GM18873 (cell line): Measurements from ENCODE around the gene ADGRA1.
"Not testable (repeated sequence)": the region's sequence is repeated elsewhere in the genome, so short reads cannot be mapped to it uniquely, and the experiment has no call there.

Experiments used
- ATAC-seq: cut with Tn5 transposase; IDR thresholded peaks from one replicate; pipeline ENCODE4 v1.9.1; 2021; ENCODE audit warnings: mild to moderate bottlenecking, moderate library complexity, moderate number of reproducible peaks; ENCODE audit not compliant: unreplicated experiment, low FRiP score

The ADGRA1 gene

DNA sequence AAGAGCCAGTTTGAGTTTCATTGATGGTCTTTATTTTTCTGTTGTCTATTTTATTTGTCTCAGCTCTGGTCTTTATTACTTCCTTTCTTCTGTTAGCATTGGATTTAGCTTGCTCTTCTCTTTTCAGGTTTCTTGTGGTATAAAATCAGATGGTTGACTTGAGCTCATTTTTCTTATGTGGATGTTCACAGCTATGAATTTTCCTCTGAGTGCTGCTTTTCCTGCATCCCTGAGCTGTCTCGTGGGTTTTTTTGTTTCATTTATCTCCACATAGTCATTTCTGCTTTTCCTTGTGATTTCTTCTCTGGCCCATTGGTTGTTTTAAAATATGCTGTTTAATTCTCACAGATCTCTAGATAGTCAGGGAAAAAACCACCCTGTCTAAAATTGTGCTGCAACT is 19.7 kb downstream of the ADGRA1 start:
- no peak for ATAC-seq

GRCh38 chr10:133109711-133110110 is 22.0 kb downstream of the ADGRA1 start:
- no peak for ATAC-seq

DNA sequence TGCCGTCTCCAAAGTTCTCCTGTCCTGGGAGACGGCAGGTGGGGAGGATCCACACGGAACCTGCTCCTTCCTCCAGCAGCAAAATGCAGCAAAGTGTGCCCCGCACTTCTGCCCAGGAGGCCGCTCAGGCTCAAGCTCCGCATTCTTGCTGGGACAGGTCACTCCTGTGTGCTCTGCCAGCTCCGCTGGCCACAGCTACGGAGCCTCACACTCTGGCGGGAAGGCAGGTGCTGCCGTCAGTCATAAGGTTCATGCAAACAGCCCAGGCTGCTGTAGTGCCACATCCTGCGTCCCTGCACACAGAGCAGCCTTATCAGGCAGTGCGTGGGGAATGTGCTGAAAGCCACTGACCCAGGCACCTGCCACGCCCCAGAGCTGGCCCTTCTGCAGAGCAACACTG is 22.4 kb downstream of the ADGRA1 start:
- no peak for ATAC-seq

- no peak for ATAC-seq
These were observed 23.0 kb downstream of the ADGRA1 start for GRCh38 chr10:133110609-133111275.

DNA sequence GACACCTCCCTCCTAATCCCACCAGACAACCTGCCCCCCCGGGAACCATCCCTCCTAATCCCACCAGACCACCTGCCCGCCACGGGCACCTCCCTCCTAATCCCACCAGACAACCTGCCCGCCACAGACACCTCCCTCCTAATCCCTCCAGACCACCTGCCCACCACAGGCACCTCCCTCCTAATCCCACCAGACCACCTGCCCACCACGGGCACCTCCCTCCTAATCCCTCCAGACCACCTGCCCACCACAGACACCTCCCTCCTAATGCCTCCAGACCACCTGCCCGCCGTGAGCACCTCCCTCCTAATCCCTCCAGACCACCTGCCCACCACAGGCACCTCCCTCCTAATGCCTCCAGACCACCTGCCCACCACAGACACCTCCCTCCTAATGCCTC is 23.9 kb downstream of the ADGRA1 start:
- not testable (repeated sequence) for ATAC-seq

DNA sequence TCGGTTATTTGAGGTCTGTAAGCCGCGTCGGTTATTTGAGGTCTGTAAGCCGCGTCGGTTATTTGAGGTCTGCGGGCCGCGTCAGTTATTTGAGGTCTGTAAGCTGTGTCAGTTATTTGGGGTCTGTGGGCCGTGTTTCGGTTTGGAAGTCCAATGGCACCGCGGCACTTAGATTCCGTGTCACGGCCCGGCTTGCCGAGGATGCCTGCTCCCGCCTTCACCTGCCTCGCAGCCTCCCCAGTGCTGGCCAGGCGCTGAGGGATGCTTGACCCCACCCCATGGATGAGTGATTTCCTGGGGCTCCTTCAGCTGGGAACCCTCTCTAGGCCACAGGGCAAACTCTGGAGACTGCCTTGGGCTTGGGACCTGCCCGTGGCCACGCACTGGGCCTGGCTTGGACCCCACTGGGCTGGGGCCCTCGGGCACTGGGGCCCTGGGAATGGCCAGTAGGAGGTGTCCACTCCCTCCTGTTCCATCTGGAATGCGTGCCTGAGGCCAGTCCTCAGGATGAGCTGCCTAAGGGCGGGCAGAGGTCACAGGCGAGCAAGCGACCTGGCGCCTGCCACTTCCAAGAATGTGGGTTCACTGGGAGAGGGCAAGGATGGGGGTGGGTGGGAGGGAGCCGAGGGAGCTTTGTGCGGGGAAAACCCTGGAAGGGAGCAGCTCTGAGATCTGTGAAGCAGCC is 25.6 kb downstream of the ADGRA1 start:
- no peak for ATAC-seq

GRCh38 chr10:133113847-133114246 is 26.1 kb downstream of the ADGRA1 start:
- no peak for ATAC-seq

GRCh38 chr10:133114251-133114650 is 26.5 kb downstream of the ADGRA1 start:
- no peak for ATAC-seq

- ATAC-seq, result no peak
These were observed 27.2 kb downstream of the ADGRA1 start for GRCh38 chr10:133114726-133115452.

- ATAC-seq, result no peak
These were observed 27.7 kb downstream of the ADGRA1 start for GRCh38 chr10:133115453-133115842.

DNA sequence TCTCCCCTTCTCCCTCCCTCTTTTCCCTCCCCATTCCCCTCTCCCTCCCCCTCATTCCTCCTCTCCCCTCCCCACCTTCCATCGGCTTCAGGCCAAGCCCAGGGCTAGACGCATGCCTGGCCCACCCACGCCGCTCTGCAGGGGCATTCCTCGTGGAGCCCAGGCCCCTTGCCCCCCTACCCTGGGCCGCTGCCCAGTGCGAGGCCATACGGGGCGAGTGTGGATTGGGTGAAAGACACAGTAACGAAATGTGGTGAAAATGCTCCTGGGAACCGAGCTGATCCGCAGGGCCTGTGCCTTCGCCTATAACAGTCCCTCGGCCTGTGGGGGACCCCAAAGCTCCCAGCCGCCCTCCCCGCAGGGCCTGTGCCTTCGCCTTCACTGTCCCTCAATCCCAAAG is 28.3 kb downstream of the ADGRA1 start:
- no peak for ATAC-seq

DNA sequence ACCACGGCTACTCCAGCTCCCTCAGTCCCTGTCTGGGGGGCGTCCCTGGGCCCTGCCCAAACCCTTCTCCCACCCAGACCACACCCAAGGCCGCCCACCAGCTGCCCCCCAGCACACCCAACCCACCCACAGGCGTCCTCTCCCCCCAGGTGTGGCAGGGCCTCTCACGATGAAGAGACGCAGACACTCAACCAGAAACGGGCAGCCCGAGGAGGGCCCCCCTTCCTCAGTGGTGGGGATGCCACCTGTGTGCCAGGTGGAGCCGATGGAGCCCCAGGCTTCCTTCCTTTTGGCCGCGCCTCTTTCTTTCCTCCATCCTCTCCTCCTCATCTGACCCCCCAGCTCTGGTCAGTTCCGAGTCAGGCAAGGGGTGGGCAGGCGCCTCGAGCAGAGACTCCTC is 28.7 kb downstream of the ADGRA1 start:
- no peak for ATAC-seq

DNA sequence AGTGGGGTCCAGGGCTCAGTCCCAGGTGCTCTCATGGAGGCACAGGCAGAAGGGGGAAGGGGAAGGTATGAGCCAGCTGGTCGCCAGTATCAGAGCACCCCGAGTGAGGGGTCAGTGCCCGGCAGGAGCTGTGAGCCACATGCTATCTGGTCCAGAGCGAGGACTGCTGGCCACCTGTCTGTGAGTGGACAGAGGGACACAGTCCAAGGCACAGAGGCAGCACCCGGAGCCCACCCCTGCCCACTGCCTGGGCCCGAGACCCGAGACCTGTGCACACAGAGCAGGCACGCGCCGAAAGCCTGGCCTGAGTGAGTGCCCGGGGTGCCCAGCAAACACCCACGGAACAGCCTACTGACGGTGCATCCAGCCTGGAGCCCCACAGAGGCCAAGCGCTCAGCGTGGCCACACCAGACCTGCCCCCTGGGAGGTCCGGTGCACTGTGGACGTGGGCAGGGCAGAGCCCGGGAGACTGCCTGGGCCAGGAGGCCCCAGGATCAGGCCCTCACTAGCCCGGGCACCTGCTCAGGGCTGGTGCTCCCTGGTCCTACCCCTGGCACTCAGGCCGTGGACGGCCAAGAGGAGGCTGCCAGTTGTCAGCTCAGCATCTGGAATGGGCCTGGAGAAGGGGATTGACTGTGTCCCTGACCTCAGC is 29.4 kb downstream of the ADGRA1 start:
- no peak for ATAC-seq

- no peak for ATAC-seq
These were observed 30.0 kb downstream of the ADGRA1 start for GRCh38 chr10:133117688-133118071.

GRCh38 chr10:133121479-133121878 is 33.8 kb downstream of the ADGRA1 start:
- no peak for ATAC-seq

- ATAC-seq, result no peak
These were observed 34.6 kb downstream of the ADGRA1 start for GRCh38 chr10:133122171-133122935.

DNA sequence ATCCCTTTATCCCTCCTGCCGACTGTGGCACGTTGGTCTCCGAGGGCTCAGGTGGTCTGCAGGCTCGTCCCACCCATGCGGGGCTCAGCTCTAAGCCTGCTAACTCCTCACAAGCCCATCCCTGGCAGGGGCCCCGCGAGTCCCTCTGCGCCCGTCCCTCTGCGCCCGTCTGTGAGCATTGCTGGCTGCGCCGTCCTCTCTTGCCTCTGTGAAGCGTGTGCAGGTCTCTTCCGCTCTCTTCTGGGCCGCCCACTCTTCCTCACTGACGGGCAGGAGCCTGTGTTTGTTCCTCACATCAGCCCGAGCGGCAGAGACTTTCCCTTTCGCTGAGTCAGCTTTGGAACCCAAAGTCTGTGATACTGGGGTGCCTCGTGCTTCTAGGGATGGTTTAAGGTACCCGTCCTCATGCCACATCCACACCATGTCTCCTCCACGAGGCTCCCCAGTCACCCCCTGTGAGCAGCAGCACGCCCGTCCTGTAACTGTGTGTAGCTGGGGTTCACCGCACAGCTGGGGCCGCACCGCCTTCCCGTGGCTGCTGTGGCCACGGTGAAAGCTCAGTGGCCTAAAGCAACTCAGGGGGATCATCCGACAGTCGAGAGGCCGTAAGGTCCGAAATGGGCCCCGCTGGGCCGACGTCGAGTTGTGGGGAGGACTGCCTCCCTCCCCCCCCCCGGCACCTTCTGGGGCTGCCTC is 35.5 kb downstream of the ADGRA1 start:
- ATAC-seq, result no peak

- no peak for ATAC-seq
These were observed 36.1 kb downstream of the ADGRA1 start for GRCh38 chr10:133123746-133124356.
